ENCODE data around the gene NFIC. TPM values are rescaled to one million over a fixed set of nuclear protein-coding genes. Genes with fewer than 3 reads are reported as not detected.
"Not testable (repeated sequence)": the region's sequence is repeated elsewhere in the genome, so short reads cannot be mapped to it uniquely, and the experiment has no call there.

Gene NFIC
- total RNA-seq, 1 donor from 2014 or later, result 142 TPM

DNA sequence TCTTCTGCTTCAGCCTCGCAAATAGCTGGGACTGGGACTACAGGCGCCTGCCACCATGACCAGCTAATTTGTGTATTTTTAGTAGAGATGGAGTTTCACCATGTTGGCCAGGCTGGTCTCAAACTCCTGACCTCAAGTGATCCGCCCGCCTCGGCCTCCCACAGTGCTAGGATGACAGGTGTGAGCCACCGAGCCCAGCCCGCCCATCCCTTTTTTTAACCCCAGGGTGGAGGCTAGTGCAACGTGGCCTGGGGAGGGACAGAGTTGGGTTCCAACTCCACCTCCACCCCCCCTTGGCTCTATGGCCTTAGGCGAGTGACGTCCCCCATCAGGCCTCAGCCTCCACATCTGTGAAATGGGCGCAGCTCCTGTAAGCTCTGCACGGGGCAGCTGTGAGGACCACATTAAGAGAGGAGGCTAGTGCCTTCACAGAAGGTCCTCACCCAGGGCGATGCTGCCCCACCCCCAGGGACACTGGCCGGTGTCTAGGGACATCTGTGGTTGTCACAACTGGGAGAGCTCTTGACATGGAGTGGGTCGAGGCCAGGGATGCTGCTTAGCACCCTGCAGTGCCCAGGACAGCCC, 76.2 kb downstream of the NFIC start:
- TF ChIP-seq, protein P1, sequence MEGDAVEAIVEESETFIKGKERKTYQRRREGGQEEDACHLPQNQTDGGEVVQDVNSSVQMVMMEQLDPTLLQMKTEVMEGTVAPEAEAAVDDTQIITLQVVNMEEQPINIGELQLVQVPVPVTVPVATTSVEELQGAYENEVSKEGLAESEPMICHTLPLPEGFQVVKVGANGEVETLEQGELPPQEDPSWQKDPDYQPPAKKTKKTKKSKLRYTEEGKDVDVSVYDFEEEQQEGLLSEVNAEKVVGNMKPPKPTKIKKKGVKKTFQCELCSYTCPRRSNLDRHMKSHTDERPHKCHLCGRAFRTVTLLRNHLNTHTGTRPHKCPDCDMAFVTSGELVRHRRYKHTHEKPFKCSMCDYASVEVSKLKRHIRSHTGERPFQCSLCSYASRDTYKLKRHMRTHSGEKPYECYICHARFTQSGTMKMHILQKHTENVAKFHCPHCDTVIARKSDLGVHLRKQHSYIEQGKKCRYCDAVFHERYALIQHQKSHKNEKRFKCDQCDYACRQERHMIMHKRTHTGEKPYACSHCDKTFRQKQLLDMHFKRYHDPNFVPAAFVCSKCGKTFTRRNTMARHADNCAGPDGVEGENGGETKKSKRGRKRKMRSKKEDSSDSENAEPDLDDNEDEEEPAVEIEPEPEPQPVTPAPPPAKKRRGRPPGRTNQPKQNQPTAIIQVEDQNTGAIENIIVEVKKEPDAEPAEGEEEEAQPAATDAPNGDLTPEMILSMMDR (IDR thresholded peaks at IDR 0.05), result no peak
- TF ChIP-seq POLR2A (IDR thresholded peaks at IDR 0.05) (no peak), POLR2AphosphoS5 (IDR thresholded peaks at IDR 0.05; ENCODE audit: insufficient read depth in 1 of 2, low read depth in 1 of 2) (no peak)
- intact Hi-C loops (cut with DNase I), result no loop called here
- no peak for DNase-seq (ENCODE audit: extremely low spot score in 2 of 2)
- Histone ChIP-seq H3K36me3 (peaks cover 0 to 15% of the 10 kb centered on the region in 2 donors), H3K4me3 (no peak overlapping the region), H3K27ac (peak overlapping the region; percentile 66), H3K4me1 (peaks cover 33% of the 10 kb centered on the region), H3K9me3 (no peaks in the 10 kb centered on the region), H3K27me3 (no peaks in the 10 kb centered on the region)

DNA sequence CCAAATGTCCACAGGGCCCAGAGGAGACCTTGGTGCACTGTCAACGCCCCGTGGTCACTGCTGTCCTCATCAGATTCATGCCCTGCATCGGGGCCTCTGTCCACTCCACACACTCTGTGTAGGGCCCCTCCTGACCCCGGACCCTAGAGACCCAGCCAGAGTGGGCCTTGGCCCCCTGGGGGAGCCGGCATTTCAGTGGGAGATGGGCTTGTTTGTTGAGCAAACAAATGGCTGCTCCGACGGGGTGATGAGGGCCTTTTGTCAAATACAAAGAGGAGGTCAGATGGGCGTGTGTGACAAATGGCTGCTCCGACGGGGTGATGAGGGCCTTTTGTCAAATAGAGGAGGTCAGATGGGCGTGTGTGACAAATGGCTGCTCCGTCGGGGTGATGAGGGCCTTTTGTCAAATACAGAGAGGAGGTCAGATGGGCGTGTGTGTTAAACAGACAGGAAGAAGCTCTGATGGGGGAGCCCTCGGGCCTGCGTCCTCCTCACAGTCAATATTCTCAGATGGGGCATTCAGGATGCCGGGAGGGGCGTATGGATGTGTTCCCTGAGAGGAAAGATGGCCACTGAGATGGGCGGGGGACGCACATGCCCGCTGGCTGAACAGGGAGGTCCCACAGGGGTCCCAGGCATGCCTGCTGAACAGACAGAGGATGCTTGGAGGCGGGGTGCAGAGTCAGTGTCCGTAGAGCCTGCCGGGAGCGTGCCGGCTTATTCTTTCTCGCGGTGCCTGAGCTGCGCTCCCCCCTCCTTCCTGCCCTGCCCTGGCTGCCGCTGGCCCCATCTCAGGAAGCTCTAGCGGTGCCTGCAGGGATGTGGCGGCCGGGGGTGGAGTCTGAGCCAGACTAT, 77.7 kb downstream of the NFIC start:
- DNase-seq (ENCODE audit: extremely low spot score in 2 of 2), result no peak
- Histone ChIP-seq H3K27me3 (no peaks in the 10 kb centered on the region), H3K9me3 (no peaks in the 10 kb centered on the region), H3K36me3 (peaks cover 0 to 20% of the 10 kb centered on the region in 2 donors), H3K27ac (peak overlapping the region; percentile 80), H3K4me1 (peaks cover 33% of the 10 kb centered on the region), H3K4me3 (no peak overlapping the region)
- intact Hi-C loops (cut with DNase I), result no loop called here
- TF ChIP-seq, protein P1 (IDR thresholded peaks at IDR 0.05), result no peak
- TF ChIP-seq POLR2AphosphoS5 (IDR thresholded peaks at IDR 0.05; ENCODE audit: insufficient read depth in 1 of 2, low read depth in 1 of 2) (no peak), POLR2A (IDR thresholded peaks at IDR 0.05) (no peak)

DNA sequence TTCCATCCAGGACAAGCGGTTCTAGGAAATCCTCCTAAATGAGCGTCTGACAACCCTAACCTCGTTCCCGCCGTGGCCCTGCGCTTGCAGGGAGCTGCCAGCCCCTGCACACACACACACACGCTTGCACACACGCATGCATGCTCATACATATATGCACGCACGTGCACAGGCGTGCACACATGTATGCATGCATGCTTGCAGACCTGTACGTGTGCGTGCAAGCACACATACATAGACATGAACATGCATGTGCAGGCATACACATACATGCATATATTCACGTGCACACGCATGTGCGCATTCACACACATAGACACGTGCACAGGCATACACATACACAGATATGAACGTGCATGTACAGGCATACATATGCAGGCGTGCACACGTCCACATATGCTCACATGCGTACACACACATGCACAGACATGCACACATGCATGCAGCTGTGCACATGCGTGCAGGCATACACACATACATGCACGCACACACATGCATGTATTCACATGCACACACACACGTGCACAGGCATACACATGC, 78.4 kb downstream of the NFIC start:
- TF ChIP-seq, protein P1 (IDR thresholded peaks at IDR 0.05), result no peak
- TF ChIP-seq POLR2AphosphoS5 (IDR thresholded peaks at IDR 0.05; ENCODE audit: insufficient read depth in 1 of 2, low read depth in 1 of 2), result peak in 1 of 2 donors; percentile 35
- no peak for TF ChIP-seq POLR2A (IDR thresholded peaks at IDR 0.05)
- H3K9me3 ChIP-seq, result no peaks in the 10 kb centered on the region
- peaks cover 0 to 24% of the 10 kb centered on the region in 2 donors for H3K36me3 ChIP-seq
- no peak for DNase-seq (ENCODE audit: extremely low spot score in 2 of 2)
- intact Hi-C loops (cut with DNase I), result no loop called here
- H3K4me3 ChIP-seq, result no peak overlapping the region
- H3K27ac ChIP-seq, result peak overlapping the region; percentile 80
- no peaks in the 10 kb centered on the region for H3K27me3 ChIP-seq
- peaks cover 33% of the 10 kb centered on the region for H3K4me1 ChIP-seq

DNA sequence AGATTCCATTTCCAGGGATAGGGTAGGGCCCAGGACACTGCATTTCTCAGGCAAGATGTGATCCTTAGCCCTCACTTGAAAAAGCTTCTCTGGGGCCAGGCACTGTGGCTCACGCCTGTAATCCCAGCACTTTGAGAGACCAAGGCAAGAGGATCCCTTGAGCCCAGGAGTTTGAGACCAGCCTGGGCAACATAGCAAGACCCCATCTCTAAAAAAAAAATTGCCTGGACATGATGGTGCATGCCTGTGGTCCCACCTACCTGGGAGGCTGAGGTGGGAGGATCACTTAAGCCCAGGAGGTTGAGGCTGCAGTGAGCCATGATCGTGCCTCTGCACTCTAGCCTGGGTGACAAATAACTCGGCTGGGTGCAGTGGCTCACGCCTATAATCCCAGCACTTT, 80.3 kb downstream of the NFIC start:
- H3K27ac ChIP-seq; H3K27me3 ChIP-seq; DNase-seq (ENCODE audit: extremely low spot score in 2 of 2); H3K9me3 ChIP-seq; H3K4me3 ChIP-seq; intact Hi-C loops (cut with DNase I): not testable (repeated sequence)
- peaks cover 40% of the 10 kb centered on the region for H3K4me1 ChIP-seq
- H3K36me3 ChIP-seq, result peaks cover 0 to 30% of the 10 kb centered on the region in 2 donors

DNA sequence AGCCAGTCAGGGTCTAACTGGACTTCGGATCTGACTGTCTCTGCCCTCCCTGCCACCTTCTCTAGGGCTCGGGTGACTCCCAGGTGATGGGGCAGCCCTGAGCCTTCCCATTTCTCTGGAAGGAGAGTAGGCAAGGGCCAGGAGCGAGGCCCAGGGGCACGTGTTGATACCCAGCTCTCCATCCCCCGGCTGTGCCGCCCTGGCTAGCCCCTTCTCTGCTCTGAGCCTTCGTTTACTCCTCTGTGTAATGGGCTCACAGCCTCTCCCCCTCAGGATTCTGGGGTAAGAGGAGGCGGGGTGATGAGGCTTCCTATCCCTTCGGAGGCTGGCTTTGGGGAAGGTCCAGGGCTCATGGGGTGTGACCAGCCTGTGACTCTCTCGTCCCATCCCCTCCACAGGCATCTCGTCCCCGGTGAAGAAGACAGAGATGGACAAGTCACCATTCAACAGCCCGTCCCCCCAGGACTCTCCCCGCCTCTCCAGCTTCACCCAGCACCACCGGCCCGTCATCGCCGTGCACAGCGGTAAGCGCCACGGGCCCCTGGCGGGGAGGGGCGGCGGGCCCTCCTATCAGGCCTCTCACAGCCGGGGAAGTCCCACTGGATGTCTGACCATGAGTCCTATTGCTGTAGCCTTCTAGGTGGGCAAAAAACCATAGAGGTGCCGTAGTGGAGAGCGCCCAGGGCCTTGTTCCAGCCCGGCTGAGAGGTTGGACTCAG, 82.4 kb downstream of the NFIC start:
- peaks cover 0 to 44% of the 10 kb centered on the region in 2 donors for H3K36me3 ChIP-seq
- peak overlapping the region; percentile 83 for H3K27ac ChIP-seq
- H3K4me1 ChIP-seq, result peaks cover 32% of the 10 kb centered on the region
- TF ChIP-seq POLR2AphosphoS5 (IDR thresholded peaks at IDR 0.05; ENCODE audit: insufficient read depth in 1 of 2, low read depth in 1 of 2), result peak in 1 of 2 donors; percentile 12
- TF ChIP-seq, protein P1 (IDR thresholded peaks at IDR 0.05), result no peak
- intact Hi-C loops (cut with DNase I), result no loop called here
- no peak overlapping the region for H3K4me3 ChIP-seq
- H3K27me3 ChIP-seq, result no peaks in the 10 kb centered on the region
- DNase-seq (ENCODE audit: extremely low spot score in 2 of 2), result no peak
- H3K9me3 ChIP-seq, result no peaks in the 10 kb centered on the region
